H1 (cell line): ENCODE results near the gene RRAS2. TPM values are rescaled to one million over a fixed set of nuclear protein-coding genes. Genes with fewer than 3 reads are reported as not detected.

Experiments
- polyA plus RNA-seq, 7 experiments: library from polyadenylated mRNA; depleted of rRNA in 3 of 7; stranded (reverse) in 5 of 7; unstranded in 2 of 7; fragments of >200 nt in 5 of 7; fragments of 200-250 nt in 2 of 7; gene quantifications; 1 replicate in 5 of 7; 2 replicates in 1 of 7; 4 replicates in 1 of 7; pipeline versions ENCODE4 v1.2.1 to v1.2.3, GENCODE V29; 2011 to 2013; ENCODE audit warnings: missing spikeins in 2 of 7, mixed read lengths in 2 of 7
- total RNA-seq: library from RNA; stranded (reverse); fragmentation: NEBNext Ultra II Directional; extraction: Animal tissue kit (Norgen Biotek cat#: 25700); gene quantifications from 2 replicates; pipeline ENCODE4 v1.2.1, GENCODE V29; 2021
- TF ChIP-seq, protein P1 (sequence below): fragments of 300-600 bp; sonication (generic); IDR thresholded peaks from 2 replicates; pipeline ENCODE4 v1.7.1; 2012; ENCODE audit warnings: low read length, moderate library complexity, mild to moderate bottlenecking, inconsistent platforms; ENCODE audit not compliant: insufficient replicate concordance

RRAS2 gene
- total and polyA plus RNA-seq, 2 of the 8 experiments (the other 6 are each of a cell fraction or from before 2014, with no cell fraction given): 72.3 to 234 TPM

DNA sequence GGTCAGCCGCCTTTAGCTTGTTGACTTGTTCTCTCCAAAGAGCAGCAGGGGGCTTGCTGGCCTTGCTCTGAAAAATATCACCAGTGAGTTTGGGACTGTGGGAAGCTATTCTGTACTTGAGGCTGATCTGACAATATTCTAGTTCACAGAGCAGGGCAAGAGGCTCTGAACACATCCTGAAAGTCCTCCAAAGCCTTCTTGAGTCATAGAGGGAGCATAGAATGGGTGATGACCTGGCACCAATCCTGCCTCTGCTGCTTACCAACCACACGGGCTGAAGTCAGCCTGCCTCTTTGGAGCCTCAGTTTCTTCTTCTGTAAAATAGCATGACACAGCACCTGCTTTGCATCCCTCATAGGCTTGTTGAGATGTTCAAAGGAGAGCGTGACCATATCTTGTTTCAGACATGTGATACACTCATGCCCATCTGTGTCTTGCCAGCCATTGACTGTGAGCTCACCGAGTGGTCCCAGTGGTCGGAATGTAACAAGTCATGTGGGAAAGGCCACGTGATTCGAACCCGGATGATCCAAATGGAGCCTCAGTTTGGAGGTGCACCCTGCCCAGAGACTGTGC lies 96.6 kb downstream of the RRAS2 start (continued):
- TF ChIP-seq, protein P1, sequence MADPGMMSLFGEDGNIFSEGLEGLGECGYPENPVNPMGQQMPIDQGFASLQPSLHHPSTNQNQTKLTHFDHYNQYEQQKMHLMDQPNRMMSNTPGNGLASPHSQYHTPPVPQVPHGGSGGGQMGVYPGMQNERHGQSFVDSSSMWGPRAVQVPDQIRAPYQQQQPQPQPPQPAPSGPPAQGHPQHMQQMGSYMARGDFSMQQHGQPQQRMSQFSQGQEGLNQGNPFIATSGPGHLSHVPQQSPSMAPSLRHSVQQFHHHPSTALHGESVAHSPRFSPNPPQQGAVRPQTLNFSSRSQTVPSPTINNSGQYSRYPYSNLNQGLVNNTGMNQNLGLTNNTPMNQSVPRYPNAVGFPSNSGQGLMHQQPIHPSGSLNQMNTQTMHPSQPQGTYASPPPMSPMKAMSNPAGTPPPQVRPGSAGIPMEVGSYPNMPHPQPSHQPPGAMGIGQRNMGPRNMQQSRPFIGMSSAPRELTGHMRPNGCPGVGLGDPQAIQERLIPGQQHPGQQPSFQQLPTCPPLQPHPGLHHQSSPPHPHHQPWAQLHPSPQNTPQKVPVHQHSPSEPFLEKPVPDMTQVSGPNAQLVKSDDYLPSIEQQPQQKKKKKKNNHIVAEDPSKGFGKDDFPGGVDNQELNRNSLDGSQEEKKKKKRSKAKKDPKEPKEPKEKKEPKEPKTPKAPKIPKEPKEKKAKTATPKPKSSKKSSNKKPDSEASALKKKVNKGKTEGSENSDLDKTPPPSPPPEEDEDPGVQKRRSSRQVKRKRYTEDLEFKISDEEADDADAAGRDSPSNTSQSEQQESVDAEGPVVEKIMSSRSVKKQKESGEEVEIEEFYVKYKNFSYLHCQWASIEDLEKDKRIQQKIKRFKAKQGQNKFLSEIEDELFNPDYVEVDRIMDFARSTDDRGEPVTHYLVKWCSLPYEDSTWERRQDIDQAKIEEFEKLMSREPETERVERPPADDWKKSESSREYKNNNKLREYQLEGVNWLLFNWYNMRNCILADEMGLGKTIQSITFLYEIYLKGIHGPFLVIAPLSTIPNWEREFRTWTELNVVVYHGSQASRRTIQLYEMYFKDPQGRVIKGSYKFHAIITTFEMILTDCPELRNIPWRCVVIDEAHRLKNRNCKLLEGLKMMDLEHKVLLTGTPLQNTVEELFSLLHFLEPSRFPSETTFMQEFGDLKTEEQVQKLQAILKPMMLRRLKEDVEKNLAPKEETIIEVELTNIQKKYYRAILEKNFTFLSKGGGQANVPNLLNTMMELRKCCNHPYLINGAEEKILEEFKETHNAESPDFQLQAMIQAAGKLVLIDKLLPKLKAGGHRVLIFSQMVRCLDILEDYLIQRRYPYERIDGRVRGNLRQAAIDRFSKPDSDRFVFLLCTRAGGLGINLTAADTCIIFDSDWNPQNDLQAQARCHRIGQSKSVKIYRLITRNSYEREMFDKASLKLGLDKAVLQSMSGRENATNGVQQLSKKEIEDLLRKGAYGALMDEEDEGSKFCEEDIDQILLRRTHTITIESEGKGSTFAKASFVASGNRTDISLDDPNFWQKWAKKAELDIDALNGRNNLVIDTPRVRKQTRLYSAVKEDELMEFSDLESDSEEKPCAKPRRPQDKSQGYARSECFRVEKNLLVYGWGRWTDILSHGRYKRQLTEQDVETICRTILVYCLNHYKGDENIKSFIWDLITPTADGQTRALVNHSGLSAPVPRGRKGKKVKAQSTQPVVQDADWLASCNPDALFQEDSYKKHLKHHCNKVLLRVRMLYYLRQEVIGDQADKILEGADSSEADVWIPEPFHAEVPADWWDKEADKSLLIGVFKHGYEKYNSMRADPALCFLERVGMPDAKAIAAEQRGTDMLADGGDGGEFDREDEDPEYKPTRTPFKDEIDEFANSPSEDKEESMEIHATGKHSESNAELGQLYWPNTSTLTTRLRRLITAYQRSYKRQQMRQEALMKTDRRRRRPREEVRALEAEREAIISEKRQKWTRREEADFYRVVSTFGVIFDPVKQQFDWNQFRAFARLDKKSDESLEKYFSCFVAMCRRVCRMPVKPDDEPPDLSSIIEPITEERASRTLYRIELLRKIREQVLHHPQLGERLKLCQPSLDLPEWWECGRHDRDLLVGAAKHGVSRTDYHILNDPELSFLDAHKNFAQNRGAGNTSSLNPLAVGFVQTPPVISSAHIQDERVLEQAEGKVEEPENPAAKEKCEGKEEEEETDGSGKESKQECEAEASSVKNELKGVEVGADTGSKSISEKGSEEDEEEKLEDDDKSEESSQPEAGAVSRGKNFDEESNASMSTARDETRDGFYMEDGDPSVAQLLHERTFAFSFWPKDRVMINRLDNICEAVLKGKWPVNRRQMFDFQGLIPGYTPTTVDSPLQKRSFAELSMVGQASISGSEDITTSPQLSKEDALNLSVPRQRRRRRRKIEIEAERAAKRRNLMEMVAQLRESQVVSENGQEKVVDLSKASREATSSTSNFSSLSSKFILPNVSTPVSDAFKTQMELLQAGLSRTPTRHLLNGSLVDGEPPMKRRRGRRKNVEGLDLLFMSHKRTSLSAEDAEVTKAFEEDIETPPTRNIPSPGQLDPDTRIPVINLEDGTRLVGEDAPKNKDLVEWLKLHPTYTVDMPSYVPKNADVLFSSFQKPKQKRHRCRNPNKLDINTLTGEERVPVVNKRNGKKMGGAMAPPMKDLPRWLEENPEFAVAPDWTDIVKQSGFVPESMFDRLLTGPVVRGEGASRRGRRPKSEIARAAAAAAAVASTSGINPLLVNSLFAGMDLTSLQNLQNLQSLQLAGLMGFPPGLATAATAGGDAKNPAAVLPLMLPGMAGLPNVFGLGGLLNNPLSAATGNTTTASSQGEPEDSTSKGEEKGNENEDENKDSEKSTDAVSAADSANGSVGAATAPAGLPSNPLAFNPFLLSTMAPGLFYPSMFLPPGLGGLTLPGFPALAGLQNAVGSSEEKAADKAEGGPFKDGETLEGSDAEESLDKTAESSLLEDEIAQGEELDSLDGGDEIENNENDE: peak; percentile 4
